HG03095 (cell line): ENCODE measurements around the gene ACTG2.
"Not testable (repeated sequence)": the region's sequence is repeated elsewhere in the genome, so short reads cannot be mapped to it uniquely, and the experiment has no call there.

Experiments used
- ATAC-seq: cut with Tn5 transposase; IDR thresholded peaks from one replicate; pipeline ENCODE4 v1.9.1; 2021; ENCODE audit warnings: moderate library complexity; ENCODE audit not compliant: unreplicated experiment

ACTG2 gene

GRCh38 chr2:73891276-73891901, 1.4 kb upstream of the ACTG2 start:
- no peak for ATAC-seq

- no peak for ATAC-seq
Observed at GRCh38 chr2:73893764-73894474, 1.1 kb downstream of the ACTG2 start.

GRCh38 chr2:73894475-73894850, 1.7 kb downstream of the ACTG2 start:
- no peak for ATAC-seq

- ATAC-seq: no peak
Observed at GRCh38 chr2:73894877-73895276, 2.1 kb downstream of the ACTG2 start.

GRCh38 chr2:73895473-73895872, 2.7 kb downstream of the ACTG2 start:
- ATAC-seq: no peak

GRCh38 chr2:73896362-73897239, 3.8 kb downstream of the ACTG2 start:
- no peak for ATAC-seq

- ATAC-seq: no peak
Observed at GRCh38 chr2:73897240-73897583, 4.4 kb downstream of the ACTG2 start.

- no peak for ATAC-seq
Observed at GRCh38 chr2:73897934-73898333, 5.1 kb downstream of the ACTG2 start.

GRCh38 chr2:73899801-73900336, 7.1 kb downstream of the ACTG2 start:
- no peak for ATAC-seq

GRCh38 chr2:73901143-73901542, 8.3 kb downstream of the ACTG2 start:
- no peak for ATAC-seq

- ATAC-seq: no peak
Observed at GRCh38 chr2:73902284-73902683, 9.5 kb downstream of the ACTG2 start.

- ATAC-seq: no peak
Observed at GRCh38 chr2:73903313-73903712, 10.5 kb downstream of the ACTG2 start.

GRCh38 chr2:73903949-73904613, 11.3 kb downstream of the ACTG2 start:
- not testable (repeated sequence) for ATAC-seq

- ATAC-seq: no peak
Observed at GRCh38 chr2:73904952-73905351, 12.1 kb downstream of the ACTG2 start.

GRCh38 chr2:73906847-73907505, 14.2 kb downstream of the ACTG2 start:
- no peak for ATAC-seq

GRCh38 chr2:73907840-73908452, 15.1 kb downstream of the ACTG2 start:
- no peak for ATAC-seq

- no peak for ATAC-seq
Observed at GRCh38 chr2:73908689-73909652, 16.2 kb downstream of the ACTG2 start.

- no peak for ATAC-seq
Observed at GRCh38 chr2:73910873-73911547, 18.2 kb downstream of the ACTG2 start.
